Stimulated activated naive CD4-positive, alpha-beta T cell treated with Interleukin-2 at 50 U/mL for 16 hours (primary cell): ENCODE results near the gene NEURL2.
A peak's percentile ranks its signal among the peaks of the same experiment; 100 is the strongest.
"Not testable (repeated sequence)": the region's sequence is repeated elsewhere in the genome, so short reads cannot be mapped to it uniquely, and the experiment has no call there.

Source experiments
- DNase-seq: peaks from one replicate; lab custom pipeline; 2025; lab: John Stamatoyannopoulos, UW

Gene NEURL2

GRCh38 chr20:45890985-45891983 is at the start of gene NEURL2, which contains the start of gene CTSA:
NEURL2 (minus strand) TSS chr20:45891208; CDS start chr20:45890991, 217 bp downstream.
CTSA (plus strand) TSS chr20:45891335; CDS start chr20:45891569, 234 bp downstream.
- DNase-seq = peak; percentile 83

- DNase-seq = no peak
These were observed 49.5 kb upstream of the NEURL2 start for GRCh38 chr20:45940469-45940868.

- no peak for DNase-seq
These were observed 49.0 kb upstream of the NEURL2 start for GRCh38 chr20:45940053-45940452.

GRCh38 chr20:45938727-45939438 is 47.9 kb upstream of the NEURL2 start:
- DNase-seq = no peak

DNA sequence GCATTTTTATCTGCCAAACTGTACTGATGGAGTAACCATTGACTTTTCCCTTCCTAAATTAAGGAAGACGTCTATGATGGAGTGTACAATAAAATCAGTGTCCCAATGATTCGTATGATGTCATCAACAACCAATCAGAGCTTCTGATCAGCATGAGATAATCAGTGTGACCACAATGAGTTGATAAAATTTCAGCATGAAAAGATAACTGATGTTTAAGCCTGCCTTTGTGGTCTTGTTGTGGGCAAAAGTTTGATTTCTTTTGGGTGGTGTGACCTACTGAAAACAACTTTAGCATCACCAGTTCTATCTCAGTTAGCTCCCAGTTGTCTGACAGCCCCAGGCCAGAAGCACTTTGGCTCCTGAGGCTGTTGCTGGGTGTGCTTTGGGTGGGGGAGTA is 46.8 kb upstream of the NEURL2 start:
- no peak for DNase-seq

- no peak for DNase-seq
These were observed 44.5 kb upstream of the NEURL2 start for GRCh38 chr20:45935416-45936046.

DNA sequence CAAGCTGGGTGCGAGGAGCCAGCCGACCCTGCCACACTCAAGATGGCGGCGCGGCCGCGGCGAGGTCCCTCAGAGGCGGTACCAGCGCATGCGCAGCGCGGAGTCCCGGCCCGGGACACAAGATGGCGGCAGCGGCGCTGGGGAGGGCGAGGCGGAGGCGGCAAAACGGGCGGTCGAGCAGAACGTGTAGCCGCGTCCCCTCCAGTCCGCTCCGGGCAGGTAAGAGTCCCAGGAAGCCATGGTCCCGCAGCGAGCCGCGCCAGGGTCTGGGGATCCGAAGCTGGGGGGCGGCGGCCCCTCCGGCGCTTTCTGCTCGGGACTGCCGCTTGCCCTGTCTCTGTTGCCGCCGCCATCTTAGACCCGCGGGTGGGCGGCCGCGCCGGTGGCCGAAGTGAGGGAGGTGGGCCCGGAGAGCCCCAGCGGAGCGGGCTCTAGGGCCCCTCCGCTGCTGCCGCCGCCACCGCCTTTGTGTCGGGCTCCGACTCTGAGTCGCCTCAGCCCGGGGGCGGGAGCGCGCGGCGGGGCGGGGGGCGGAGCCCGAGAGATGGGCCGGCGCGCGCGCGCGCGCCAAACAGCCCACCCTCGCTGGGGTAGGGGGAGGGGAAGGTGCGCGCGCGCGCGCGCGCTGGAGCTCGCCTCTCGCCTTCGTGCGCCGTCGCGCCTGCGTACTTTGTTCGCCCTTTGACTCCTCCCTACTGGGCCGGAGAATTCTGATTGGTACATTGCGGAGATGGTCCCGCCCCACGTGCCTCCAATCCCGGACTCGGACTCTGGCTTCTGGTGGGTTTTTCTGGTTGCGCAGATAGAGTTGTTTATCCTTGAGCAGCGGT is 43.8 kb upstream of the NEURL2 start, which contains the start of gene PCIF1:
Gene PCIF1, plus strand, starts transcription at position 98 of the 830 bp plus-strand sequence. CDS start 4,317 bp downstream, outside the sequence.
- DNase-seq = peak; percentile 92

DNA sequence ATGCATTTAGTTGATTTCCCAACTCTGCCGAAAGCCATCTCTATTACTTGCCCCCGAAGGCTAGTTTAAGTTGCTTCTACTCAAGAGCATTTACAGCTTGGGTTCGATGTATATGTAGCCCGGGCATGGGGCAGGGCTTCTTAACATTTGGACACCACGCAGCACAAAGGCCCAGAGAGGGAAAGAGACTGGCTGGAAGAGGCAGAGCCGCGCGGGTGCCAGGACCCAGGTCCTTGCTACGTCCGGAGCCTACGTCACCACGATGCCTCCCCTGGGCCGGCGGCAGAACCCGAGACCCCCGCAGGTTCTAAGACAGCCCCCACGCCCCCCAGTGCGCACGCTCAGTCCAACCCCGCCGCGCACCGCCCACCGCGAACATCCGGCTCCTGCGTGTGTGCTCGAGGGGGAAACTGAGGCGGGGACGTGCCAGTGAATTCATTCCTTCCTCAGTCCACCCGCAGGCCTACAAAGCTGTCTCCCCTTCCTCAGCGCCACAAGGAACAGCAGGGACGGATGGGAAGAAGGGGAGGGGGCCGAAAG is 43.1 kb upstream of the NEURL2 start:
- peak; percentile 64 for DNase-seq

DNA sequence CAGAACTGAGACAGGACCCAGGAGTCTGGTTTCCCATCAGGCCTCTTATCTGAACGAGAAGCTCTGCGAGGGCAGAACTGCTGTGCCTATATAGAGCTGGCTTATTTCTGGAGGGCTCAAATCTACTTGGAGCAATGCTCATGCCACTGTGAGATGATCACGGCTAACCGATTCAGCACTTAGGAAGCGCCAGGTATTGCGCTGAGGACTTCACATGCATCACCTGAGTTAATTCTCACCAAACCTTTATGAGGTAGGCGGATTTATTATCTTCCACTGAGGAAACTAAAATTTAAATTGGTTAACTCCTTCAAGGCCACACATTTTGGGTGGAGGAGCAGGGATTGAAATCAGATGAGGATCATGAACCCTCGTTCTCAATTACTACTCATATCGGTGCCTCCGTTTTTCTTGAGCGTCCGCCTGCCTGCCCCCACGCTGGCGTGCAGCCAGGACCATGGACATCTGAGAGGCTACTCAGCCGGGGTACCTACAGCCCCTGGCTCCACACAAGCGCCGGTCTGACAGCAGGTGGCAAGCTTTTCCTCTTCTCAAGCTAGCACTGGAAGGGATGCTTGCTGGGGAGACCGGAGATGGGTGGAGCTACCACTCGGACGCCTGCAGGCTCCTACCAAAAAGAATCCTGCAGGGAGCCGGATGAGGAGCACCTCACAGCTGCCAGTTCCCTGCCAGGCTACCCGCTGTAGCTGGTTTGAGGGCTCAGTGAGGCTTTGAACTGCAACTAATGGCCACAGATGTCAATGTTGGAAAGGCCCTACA is 42.4 kb upstream of the NEURL2 start:
- peak; percentile 36 for DNase-seq

- not testable (repeated sequence) for DNase-seq
These were observed 40.7 kb upstream of the NEURL2 start for GRCh38 chr20:45931680-45932079.

- no peak for DNase-seq
These were observed 36.3 kb upstream of the NEURL2 start for GRCh38 chr20:45927071-45927878.

GRCh38 chr20:45926731-45927070 is 35.7 kb upstream of the NEURL2 start:
- DNase-seq = no peak

DNA sequence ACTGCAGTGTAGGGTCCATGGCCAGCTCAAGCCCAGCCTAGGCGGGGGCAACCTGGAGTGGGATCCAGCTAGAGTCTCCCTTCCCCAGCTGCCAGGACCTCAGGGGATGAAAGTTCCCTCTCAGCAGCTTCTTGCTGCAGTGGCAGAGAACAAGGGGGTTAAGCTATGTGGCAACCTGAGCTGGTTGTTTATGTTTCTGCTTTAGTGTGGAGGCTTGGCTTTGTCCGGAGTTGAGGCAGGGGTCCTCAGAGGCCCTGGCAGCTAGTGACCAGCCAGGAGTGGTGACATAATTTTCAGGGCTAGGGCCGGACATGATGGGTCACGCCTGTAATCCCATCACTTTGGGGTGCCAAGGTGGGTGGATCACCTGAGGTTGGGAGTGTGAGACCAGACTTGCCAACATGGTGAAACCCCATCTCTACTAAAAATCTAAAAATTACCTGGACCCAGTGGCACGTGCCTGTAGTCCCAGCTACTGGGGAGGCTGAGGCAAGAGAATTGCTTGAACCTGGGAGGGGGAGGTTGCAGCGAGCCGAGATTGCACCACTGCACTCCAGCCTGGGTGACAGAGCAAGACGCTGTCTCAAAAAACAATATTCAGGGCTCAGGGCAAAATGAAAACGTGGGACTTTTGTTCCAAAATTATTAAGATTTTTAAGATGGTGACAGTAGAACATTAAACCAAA is 35.0 kb upstream of the NEURL2 start:
- DNase-seq = no peak

DNA sequence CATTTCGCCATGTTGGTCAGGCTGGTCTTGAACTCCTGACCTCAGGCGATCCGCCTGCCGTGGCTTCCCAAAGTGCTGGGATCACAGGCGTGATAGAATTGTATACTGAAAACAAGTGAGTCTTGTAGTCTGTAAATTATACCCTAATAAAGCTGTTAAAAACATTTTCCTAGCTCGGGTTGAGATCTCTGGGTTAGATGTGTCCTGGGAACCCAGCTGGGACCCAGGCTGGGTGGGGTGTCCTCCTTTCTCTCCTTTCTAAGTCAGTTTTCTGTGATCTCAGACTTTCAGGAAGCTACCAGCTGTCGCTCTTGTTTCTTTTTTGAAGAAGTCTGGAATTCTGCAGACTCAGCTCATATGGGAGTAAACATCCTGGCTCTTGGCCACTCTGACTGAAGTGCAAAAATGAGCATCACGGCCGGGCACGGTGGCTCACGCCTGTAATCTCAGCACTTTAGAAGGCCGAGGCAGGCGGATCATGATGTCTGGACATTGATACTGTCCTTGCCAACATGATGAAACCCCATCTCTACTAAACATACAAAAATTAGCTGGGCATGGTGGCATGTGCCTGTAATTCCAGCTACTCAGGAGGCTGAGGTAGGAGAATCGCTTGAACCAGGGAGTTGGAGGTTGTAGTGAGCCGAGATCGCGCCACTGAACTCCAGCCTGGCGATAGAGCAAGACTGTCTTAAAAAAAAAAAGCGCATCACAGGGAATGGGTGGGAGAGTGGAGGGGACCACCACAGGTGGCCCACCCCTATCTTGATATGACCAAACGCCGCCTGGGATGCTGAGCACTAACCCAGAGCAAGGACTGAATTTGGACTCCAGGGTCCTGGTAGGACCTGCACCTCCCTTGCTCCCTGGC is 33.6 kb upstream of the NEURL2 start:
- DNase-seq = no peak

- DNase-seq = no peak
These were observed 30.6 kb upstream of the NEURL2 start for GRCh38 chr20:45921337-45922189.

DNA sequence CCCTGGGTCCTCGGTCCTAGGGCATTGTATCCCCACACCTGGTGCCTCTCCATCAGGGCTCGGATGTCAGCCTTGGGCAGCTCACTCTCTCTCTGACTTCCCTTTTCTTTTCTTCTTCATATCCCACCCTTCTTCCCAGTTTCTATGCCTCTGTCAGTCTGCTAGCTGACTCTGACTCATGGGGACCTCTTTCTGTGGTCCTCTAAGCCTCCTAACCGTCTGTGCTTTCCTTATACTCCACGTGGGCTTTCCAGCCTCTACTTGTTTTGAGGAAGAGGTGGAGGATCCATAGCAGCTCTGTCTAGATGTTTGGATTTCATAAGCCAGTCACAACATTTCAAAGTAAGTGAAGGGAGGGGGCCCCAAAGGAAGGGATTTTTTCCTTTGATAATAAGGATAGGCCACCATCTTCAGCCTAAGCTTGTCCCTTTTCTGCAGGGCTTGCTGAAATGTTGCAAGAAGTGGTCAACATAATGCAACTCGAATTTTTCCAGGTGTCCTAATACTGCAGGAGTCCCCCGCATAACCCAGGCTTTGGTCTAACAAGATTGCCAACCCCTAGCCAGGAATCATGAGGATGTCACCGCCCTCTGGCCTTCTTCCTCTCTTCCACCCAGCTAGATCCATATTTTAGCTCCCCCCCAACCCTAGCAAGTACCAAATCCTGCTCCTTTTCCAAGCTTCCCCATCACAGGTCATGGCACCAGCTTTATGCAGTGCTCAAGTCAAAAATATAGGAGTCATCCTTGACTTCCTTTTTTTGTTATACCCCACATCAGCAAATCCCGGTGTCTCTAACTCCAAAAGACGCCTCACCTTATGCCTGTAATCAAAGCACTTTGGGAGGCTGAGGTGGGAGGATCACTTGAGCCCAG is 29.7 kb upstream of the NEURL2 start:
- DNase-seq = no peak
